Measurements from ENCODE around the gene CIB1. TPM values are rescaled to one million over a fixed set of nuclear protein-coding genes. Genes with fewer than 3 reads are reported as not detected.

CIB1 gene
- total RNA-seq, 2 donors from 2014 or later: 36.6 to 59.0 TPM

- 3 to 26% methylated on average over 5 to 11 of the region's 11 CpGs for WGBS, 2 donors
Measured at GRCh38 chr15:90213818-90214204, 19.9 kb downstream of the CIB1 start.

DNA sequence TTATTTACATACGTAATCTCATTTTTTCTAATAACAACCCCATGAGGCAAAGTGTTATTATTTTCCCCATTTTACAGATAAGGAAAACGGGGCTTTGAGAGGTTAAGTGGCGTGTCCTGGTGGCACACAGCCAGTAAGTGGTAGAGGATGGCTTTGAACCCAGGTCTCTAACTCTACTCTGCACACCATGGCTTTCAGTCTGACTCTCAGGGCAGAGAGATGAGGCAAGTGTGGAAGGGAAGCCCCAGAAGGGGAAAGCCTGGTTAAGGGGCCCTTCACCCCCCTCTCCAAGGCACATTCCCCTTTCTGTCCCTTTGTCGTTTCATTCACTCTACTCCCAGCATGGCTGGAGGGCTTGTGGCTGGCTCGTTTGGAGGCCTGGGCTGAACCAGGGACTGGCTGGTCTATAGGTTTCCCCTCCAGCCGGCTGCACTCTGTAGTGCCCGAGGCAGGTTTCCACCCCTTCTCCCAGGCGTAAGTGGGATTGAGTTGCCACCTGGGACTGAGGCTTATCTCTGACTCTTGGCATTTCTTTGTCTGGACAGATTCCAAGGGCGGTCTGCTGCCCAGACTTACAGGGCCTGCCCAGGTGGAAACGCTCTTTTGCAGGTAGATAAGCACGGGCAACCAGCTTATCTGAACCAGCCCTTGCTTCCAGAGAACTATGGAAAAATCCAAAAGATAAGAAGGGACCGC lies 20.5 kb downstream of the CIB1 start:
- peak; percentile 93 for ATAC-seq
- Histone ChIP-seq H3K27me3 (no peaks in the 10 kb centered on the region), H3K36me3 (replicated peaks in 1 of 2; ENCODE audit: insufficient read depth in 1 of 2, low read depth in 2 of 2) (peaks cover 0 to 4% of the 10 kb centered on the region in 2 donors), H3K4me1 (peaks cover 58% of the 10 kb centered on the region), H3K9me3 (no peaks in the 10 kb centered on the region), H3K4me3 (no peak overlapping the region), H3K27ac (peak overlapping the region; percentile 88 to 92 (median 91))
- intact Hi-C loops (cut with DNase I): loop anchor here (5.0 kb wide), 1 partner anchor 51 kb away; no protein-coding TSS in a partner anchor
- DNase-seq: peak; percentile 87 to 94 (median 92)
- TF ChIP-seq, protein P1, sequence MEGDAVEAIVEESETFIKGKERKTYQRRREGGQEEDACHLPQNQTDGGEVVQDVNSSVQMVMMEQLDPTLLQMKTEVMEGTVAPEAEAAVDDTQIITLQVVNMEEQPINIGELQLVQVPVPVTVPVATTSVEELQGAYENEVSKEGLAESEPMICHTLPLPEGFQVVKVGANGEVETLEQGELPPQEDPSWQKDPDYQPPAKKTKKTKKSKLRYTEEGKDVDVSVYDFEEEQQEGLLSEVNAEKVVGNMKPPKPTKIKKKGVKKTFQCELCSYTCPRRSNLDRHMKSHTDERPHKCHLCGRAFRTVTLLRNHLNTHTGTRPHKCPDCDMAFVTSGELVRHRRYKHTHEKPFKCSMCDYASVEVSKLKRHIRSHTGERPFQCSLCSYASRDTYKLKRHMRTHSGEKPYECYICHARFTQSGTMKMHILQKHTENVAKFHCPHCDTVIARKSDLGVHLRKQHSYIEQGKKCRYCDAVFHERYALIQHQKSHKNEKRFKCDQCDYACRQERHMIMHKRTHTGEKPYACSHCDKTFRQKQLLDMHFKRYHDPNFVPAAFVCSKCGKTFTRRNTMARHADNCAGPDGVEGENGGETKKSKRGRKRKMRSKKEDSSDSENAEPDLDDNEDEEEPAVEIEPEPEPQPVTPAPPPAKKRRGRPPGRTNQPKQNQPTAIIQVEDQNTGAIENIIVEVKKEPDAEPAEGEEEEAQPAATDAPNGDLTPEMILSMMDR (IDR thresholded peaks at IDR 0.05): peak in 1 of 7 experiments; percentile 1
- peak in 1 of 3 donors; percentile 18 for TF ChIP-seq POLR2A (IDR thresholded peaks at IDR 0.05)
- 20 to 26% methylated on average over 10 to 12 of the region's 12 CpGs for WGBS, 2 donors

More at GRCh38 chr15:90213818-90214204, 19.9 kb downstream of the CIB1 start:
- Histone ChIP-seq H3K27ac (peak overlapping the region; percentile 88 to 92 (median 91)), H3K4me1 (peaks cover 58% of the 10 kb centered on the region), H3K27me3 (no peaks in the 10 kb centered on the region), H3K36me3 (replicated peaks in 1 of 2; ENCODE audit: insufficient read depth in 1 of 2, low read depth in 2 of 2) (peaks cover 0 to 5% of the 10 kb centered on the region in 2 donors), H3K4me3 (no peak overlapping the region), H3K9me3 (no peaks in the 10 kb centered on the region)
- DNase-seq (peak in 3 of 4 donors; percentile 43 to 65 (median 49)), ATAC-seq (peak; percentile 38)
- intact Hi-C loops (cut with DNase I): loop anchor here (5.0 kb wide), 1 partner anchor 52 kb away; no protein-coding TSS in a partner anchor
- TF ChIP-seq POLR2A (IDR thresholded peaks at IDR 0.05): no peak
- TF ChIP-seq, protein P1 (IDR thresholded peaks at IDR 0.05): peak in 1 of 7 experiments; percentile 1

- ATAC-seq: peak; percentile 33
- Histone ChIP-seq H3K27ac (peak overlapping the region; percentile 88 to 92 (median 91)), H3K4me1 (peaks cover 60% of the 10 kb centered on the region)
Measured at GRCh38 chr15:90212221-90213098, 21.3 kb downstream of the CIB1 start.

DNA sequence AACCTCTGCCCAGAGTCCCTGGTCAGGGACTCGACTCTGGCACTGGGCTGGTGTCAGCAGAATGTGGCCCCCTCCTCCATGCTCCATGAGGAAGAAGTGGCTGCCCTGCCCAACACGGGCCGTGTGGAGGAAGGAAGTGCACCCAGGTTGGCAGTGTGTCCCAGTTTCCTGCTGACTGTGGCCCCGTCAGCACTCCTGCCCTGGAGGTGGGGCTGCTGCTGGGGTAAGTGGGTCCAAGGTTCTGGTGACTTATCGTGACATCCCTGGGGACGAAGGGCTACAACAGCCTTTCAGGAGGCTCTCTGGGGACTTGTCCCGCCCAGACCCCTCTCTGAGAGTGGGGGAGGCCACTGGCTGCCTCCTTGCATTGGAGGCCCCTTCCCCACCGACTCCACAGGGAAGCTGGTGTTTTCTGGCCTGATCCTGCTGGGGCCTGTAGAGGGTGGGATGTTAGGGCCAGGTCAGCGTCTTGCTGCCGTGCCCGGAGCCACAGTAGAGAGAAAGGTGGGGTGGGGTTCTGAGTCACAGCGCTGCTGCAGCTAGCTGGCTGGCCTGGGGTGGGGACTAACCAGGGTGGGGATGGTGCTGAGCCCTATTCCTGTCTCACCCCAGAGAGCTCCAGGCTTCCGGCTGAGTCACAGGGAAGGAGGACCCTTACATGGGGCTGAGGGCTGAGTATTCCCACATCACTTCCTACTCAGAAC lies 22.1 kb downstream of the CIB1 start:
- peak in 3 of 4 donors; percentile 16 to 64 (median 59) for DNase-seq
- ATAC-seq: no peak
- WGBS, 2 donors: 58 to 67% methylated on average over 3 to 13 of the region's 13 CpGs
- intact Hi-C loops (cut with DNase I): loop anchor here (5.0 kb wide), 1 partner anchor 49 kb away; no protein-coding TSS in a partner anchor
- no peaks in the 10 kb centered on the region for H3K9me3 ChIP-seq
- no peak overlapping the region for H3K4me3 ChIP-seq
- peak overlapping the region; percentile 88 to 92 (median 91) for H3K27ac ChIP-seq
- no peaks in the 10 kb centered on the region for H3K36me3 ChIP-seq (replicated peaks in 1 of 2; ENCODE audit: insufficient read depth in 1 of 2, low read depth in 2 of 2)
- no peaks in the 10 kb centered on the region for H3K27me3 ChIP-seq
- TF ChIP-seq POLR2A (IDR thresholded peaks at IDR 0.05): no peak
- TF ChIP-seq, protein P1 (IDR thresholded peaks at IDR 0.05): no peak
- peaks cover 62% of the 10 kb centered on the region for H3K4me1 ChIP-seq

More at GRCh38 chr15:90212221-90213098, 21.3 kb downstream of the CIB1 start:
- intact Hi-C loops (cut with DNase I): loop anchor here (5.0 kb wide), 1 partner anchor 50 kb away; no protein-coding TSS in a partner anchor
- WGBS, 2 donors: 33 to 57% methylated on average over 11 to 35 of the region's 35 CpGs
- Histone ChIP-seq H3K9me3 (no peaks in the 10 kb centered on the region), H3K36me3 (replicated peaks in 1 of 2; ENCODE audit: insufficient read depth in 1 of 2, low read depth in 2 of 2) (no peaks in the 10 kb centered on the region), H3K4me3 (no peak overlapping the region), H3K27me3 (no peaks in the 10 kb centered on the region)
- DNase-seq: peak; percentile 67 to 80 (median 72)
- no peak for TF ChIP-seq POLR2A (IDR thresholded peaks at IDR 0.05)
- TF ChIP-seq, protein P1 (IDR thresholded peaks at IDR 0.05): no peak
